GM12891 (cell line): Measurements from ENCODE around the gene INSL4.

Source experiments
- POLR2A ChIP-seq: IDR thresholded peaks from 2 replicates; pipeline ENCODE4 v1.6.1; 2011; ENCODE audit warnings: low read depth, low read length, control low read depth
- POLR2AphosphoS5 ChIP-seq: IDR thresholded peaks from 2 replicates; pipeline ENCODE4 v1.6.1; 2011; ENCODE audit warnings: low read depth, low read length, control low read depth
- SPI1 ChIP-seq: IDR thresholded peaks from 2 replicates; pipeline ENCODE4 v1.6.1; 2011; ENCODE audit warnings: low read depth, low read length, control low read depth
- TAF1 ChIP-seq: IDR thresholded peaks from 2 replicates; pipeline ENCODE4 v1.6.1; 2011; ENCODE audit warnings: low read depth, low read length, control low read depth

- TF ChIP-seq POLR2A (no peak), POLR2AphosphoS5 (no peak), TAF1 (no peak), SPI1 (no peak)
These were observed 44.6 kb upstream of the INSL4 start for GRCh38 chr9:5186416-5187169.
